ENCODE results near the gene HIVEP3.

The HIVEP3 gene

GRCh38 chr1:41920658-41921057 is 1.9 kb upstream of the HIVEP3 start:
- no peak for DNase-seq (ENCODE audit: low spot score)

GRCh38 chr1:41919764-41920397 is 1.2 kb upstream of the HIVEP3 start:
- DNase-seq (ENCODE audit: low spot score) = peak; percentile 92

GRCh38 chr1:41919131-41919530 is 409 bp upstream of the HIVEP3 start:
- no peak for DNase-seq (ENCODE audit: low spot score)

GRCh38 chr1:41917835-41918449 is 780 bp downstream of the HIVEP3 start:
- peak; percentile 37 for DNase-seq (ENCODE audit: low spot score)

- DNase-seq (ENCODE audit: low spot score) = no peak
These were observed 1.6 kb downstream of the HIVEP3 start for GRCh38 chr1:41917076-41917475.

GRCh38 chr1:41915786-41916571 is 2.7 kb downstream of the HIVEP3 start:
- DNase-seq (ENCODE audit: low spot score) = no peak

GRCh38 chr1:41914516-41914915 is 4.2 kb downstream of the HIVEP3 start:
- no peak for DNase-seq (ENCODE audit: low spot score)

- no peak for DNase-seq (ENCODE audit: low spot score)
These were observed 5.7 kb downstream of the HIVEP3 start for GRCh38 chr1:41913014-41913413.

- no peak for DNase-seq (ENCODE audit: low spot score)
These were observed 10.3 kb downstream of the HIVEP3 start for GRCh38 chr1:41908288-41908895.

- no peak for DNase-seq (ENCODE audit: low spot score)
These were observed 11.3 kb downstream of the HIVEP3 start for GRCh38 chr1:41907446-41907845.

- no peak for DNase-seq (ENCODE audit: low spot score)
These were observed 11.8 kb downstream of the HIVEP3 start for GRCh38 chr1:41906943-41907342.

GRCh38 chr1:41905093-41905675 is 13.5 kb downstream of the HIVEP3 start:
- DNase-seq (ENCODE audit: low spot score) = no peak

GRCh38 chr1:41902664-41903063 is 16.1 kb downstream of the HIVEP3 start:
- no peak for DNase-seq (ENCODE audit: low spot score)

GRCh38 chr1:41902159-41902577 is 16.6 kb downstream of the HIVEP3 start:
- DNase-seq (ENCODE audit: low spot score) = no peak

GRCh38 chr1:41901551-41901950 is 17.2 kb downstream of the HIVEP3 start:
- DNase-seq (ENCODE audit: low spot score) = no peak

GRCh38 chr1:41900603-41901444 is 17.9 kb downstream of the HIVEP3 start:
- DNase-seq (ENCODE audit: low spot score) = no peak

- DNase-seq (ENCODE audit: low spot score) = peak; percentile 81
These were observed 20.5 kb downstream of the HIVEP3 start for GRCh38 chr1:41898191-41898713.

- no peak for DNase-seq (ENCODE audit: low spot score)
These were observed 23.2 kb downstream of the HIVEP3 start for GRCh38 chr1:41895552-41895951.

- no peak for DNase-seq (ENCODE audit: low spot score)
These were observed 23.8 kb downstream of the HIVEP3 start for GRCh38 chr1:41894808-41895483.

GRCh38 chr1:41894101-41894807 is 24.5 kb downstream of the HIVEP3 start:
- no peak for DNase-seq (ENCODE audit: low spot score)

Measured in activated CD4-positive, alpha-beta T cell treated with anti-CD3 and anti-CD28 coated beads, Interleukin-2, Interleukin-4, amounts not matched to agents 100 ng/mL and 50 ng/mL, durations not matched to agents 16 hours and 8 hours (primary cell).